Esophagus squamous epithelium (tissue), 4 donors: ENCODE results near the gene DCBLD2.

Source experiments
- CTCF ChIP-seq, 6 experiments: fragments of 450-650 bp in 4 of 6; fragments of 200-600 bp in 2 of 6; sonication (generic) in 2 of 6; IDR thresholded peaks; one replicate each; pipeline ENCODE4 v1.5.1; 2016 to 2019; ENCODE audit warnings: antibody characterized with exemption in 6 of 6, mild to moderate bottlenecking in 4 of 6, moderate library complexity in 4 of 6
- POLR2A ChIP-seq, 4 donors: fragments of 450-650 bp; IDR thresholded peaks; one replicate each; pipeline ENCODE4 v1.6.1; 2017; ENCODE audit warnings: antibody characterized with exemption in 4 of 4, mild to moderate bottlenecking in 4 of 4, moderate library complexity in 3 of 4

- TF ChIP-seq CTCF (IDR thresholded peaks at IDR 0.05), result no peak
- no peak for TF ChIP-seq POLR2A (IDR thresholded peaks at IDR 0.05)
Observed at GRCh38 chr3:98869391-98869790, 32.1 kb downstream of the DCBLD2 start.
